ENCODE results near the gene DPF3.

DNA sequence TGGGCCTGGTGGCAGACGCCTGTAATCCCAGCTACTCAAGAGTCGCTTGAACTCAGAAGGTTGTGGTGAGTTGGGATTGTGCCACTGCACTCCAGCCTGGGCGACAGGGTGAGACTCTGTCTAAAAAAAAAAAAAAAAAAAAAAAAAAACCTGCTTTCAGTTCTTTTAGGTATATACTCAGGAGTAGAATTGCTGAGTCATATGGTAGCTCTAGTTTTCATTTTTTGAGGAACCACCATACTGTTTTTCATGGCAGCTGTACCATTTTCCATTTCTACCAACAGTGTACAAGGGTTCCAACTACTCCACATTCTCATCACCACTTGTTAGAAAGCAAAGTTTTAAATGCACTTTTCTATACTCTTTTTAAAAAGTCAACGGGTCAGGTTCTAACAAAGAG, 119.8 kb downstream of the DPF3 start:
- TF ChIP-seq, protein P1, sequence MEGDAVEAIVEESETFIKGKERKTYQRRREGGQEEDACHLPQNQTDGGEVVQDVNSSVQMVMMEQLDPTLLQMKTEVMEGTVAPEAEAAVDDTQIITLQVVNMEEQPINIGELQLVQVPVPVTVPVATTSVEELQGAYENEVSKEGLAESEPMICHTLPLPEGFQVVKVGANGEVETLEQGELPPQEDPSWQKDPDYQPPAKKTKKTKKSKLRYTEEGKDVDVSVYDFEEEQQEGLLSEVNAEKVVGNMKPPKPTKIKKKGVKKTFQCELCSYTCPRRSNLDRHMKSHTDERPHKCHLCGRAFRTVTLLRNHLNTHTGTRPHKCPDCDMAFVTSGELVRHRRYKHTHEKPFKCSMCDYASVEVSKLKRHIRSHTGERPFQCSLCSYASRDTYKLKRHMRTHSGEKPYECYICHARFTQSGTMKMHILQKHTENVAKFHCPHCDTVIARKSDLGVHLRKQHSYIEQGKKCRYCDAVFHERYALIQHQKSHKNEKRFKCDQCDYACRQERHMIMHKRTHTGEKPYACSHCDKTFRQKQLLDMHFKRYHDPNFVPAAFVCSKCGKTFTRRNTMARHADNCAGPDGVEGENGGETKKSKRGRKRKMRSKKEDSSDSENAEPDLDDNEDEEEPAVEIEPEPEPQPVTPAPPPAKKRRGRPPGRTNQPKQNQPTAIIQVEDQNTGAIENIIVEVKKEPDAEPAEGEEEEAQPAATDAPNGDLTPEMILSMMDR (conservative IDR thresholded peaks at IDR 0.05): no peak
- no peak for TF ChIP-seq EZH2 (IDR thresholded peaks at IDR 0.05; ENCODE audit: low read depth)
